ENCODE data around the gene CELF2. TPM values are rescaled to one million over a fixed set of nuclear protein-coding genes. Genes with fewer than 3 reads are reported as not detected.

CELF2 gene
- total and polyA plus RNA-seq, 2 experiments from 2014 or later = 16.6 to 26.9 TPM

DNA sequence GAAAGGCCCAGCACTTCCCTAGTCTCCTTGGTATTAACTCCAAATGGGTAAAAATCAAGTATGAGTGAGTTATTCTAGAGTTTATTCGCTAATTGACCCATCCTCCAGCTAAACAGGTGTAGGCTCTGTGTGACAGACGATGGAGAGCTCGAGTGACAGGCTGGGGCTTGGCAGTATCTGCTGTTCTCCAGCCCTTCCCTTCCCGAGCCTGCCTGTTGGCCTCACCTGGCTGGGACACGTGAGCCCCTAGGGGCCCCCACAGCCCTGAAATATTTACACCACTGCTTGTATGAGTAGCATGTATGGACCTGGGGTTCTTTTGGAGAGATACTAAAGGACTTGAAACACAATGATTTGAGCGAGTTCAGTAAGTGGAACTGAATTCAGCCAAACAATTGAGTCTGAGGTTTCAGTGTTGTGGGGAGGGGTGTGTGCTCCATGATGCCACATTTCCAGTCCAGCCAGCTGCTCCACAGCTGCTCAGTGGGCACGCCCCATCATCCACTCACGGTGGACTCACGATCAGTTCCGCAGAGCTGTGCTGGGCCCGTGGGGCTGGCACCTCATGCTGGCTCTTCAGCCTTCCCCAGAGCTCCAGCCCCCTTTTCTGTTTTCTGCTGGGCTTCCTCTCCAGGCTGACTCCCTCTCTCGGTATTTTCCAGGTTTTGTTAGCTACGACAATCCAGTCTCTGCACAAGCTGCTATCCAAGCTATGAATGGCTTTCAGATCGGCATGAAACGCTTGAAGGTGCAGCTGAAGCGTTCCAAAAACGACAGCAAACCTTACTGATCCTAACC, 310.8 kb downstream of the CELF2 start:
- Histone ChIP-seq H3K36me3 (replicated peaks; ENCODE audit: insufficient read depth, low read depth) (no peaks in the 10 kb centered on the region), H3K27me3 (no peaks in the 10 kb centered on the region), H3K4me1 (ENCODE audit: insufficient read depth) (no peaks in the 10 kb centered on the region), H3K9me2 (replicated peaks; ENCODE audit: insufficient read depth) (no peaks in the 10 kb centered on the region), H4K20me1 (ENCODE audit: insufficient read depth, poor library complexity, severe bottlenecking) (no peaks in the 10 kb centered on the region), H3K9me3 (ENCODE audit: low read depth) (no peaks in the 10 kb centered on the region), H3K27ac (no peak overlapping the region), H3K4me3 (no peak overlapping the region), H2AFZ (no peak overlapping the region), H3K79me2 (no peaks in the 10 kb centered on the region), H3K4me2 (no peak overlapping the region)
- DNase-seq (ENCODE audit: low spot score) = no peak
- WGBS (ENCODE audit: low lambda C conversion rate, missing lambda C conversion rate) = 88% methylated on average over 17 of the region's 17 CpGs
- TF ChIP-seq EZH2 (IDR thresholded peaks at IDR 0.05; ENCODE audit: borderline replicate concordance) (no peak), EZH2phosphoT487 (IDR thresholded peaks at IDR 0.05; ENCODE audit: low read depth, severe bottlenecking, unreplicated experiment) (no peak)
- TF ChIP-seq, protein P1, sequence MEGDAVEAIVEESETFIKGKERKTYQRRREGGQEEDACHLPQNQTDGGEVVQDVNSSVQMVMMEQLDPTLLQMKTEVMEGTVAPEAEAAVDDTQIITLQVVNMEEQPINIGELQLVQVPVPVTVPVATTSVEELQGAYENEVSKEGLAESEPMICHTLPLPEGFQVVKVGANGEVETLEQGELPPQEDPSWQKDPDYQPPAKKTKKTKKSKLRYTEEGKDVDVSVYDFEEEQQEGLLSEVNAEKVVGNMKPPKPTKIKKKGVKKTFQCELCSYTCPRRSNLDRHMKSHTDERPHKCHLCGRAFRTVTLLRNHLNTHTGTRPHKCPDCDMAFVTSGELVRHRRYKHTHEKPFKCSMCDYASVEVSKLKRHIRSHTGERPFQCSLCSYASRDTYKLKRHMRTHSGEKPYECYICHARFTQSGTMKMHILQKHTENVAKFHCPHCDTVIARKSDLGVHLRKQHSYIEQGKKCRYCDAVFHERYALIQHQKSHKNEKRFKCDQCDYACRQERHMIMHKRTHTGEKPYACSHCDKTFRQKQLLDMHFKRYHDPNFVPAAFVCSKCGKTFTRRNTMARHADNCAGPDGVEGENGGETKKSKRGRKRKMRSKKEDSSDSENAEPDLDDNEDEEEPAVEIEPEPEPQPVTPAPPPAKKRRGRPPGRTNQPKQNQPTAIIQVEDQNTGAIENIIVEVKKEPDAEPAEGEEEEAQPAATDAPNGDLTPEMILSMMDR (IDR thresholded peaks at IDR 0.05; ENCODE audit: poor library complexity) = no peak

GRCh38 chr10:11329062-11329673, 311.5 kb downstream of the CELF2 start:
- Histone ChIP-seq H3K9me3 (ENCODE audit: low read depth) (no peaks in the 10 kb centered on the region), H3K9me2 (replicated peaks; ENCODE audit: insufficient read depth) (no peaks in the 10 kb centered on the region), H3K36me3 (replicated peaks; ENCODE audit: insufficient read depth, low read depth) (no peaks in the 10 kb centered on the region), H3K27ac (no peak overlapping the region), H3K27me3 (no peaks in the 10 kb centered on the region), H3K79me2 (no peaks in the 10 kb centered on the region), H2AFZ (no peak overlapping the region), H3K4me1 (ENCODE audit: insufficient read depth) (no peaks in the 10 kb centered on the region), H3K4me2 (no peak overlapping the region), H4K20me1 (ENCODE audit: insufficient read depth, poor library complexity, severe bottlenecking) (no peaks in the 10 kb centered on the region), H3K4me3 (no peak overlapping the region)
- no peak for TF ChIP-seq EZH2 (IDR thresholded peaks at IDR 0.05; ENCODE audit: borderline replicate concordance)
- TF ChIP-seq, protein P1 (IDR thresholded peaks at IDR 0.05; ENCODE audit: poor library complexity) = no peak
- no peak for TF ChIP-seq EZH2phosphoT487 (IDR thresholded peaks at IDR 0.05; ENCODE audit: low read depth, severe bottlenecking, unreplicated experiment)
- WGBS (ENCODE audit: low lambda C conversion rate, missing lambda C conversion rate) = 72% methylated on average over 12 of the region's 12 CpGs
- no peak for DNase-seq (ENCODE audit: low spot score)

DNA sequence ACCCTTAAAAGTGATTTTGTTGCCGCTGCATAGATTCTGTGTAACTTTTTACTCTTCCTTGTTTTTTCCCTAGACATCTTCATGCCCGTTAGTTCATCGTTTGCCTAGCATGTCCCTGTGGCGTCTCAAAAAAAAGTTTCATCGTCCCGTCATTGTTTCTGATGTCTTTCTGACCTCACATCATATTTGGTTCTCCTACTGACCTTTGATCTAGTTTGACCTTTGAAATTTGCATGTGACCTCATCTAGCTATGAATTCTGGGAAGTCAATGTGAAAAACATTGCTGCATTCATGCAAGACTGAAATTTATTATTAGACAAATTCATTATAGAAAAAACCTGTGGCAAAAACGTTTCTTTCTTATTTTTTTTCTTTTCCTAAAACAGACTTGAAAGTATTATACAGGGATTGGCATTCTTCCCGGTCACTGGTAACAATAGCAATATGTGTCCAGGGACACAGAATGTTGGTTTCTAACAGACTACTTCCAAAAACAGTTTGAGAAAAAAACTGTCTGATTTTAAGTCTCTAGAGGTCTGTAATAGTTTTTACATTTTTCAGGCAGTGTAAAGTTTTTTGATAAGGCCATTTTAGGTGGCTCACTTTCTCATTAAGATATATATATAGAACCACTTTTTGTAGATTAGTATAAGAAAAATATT, 312.8 kb downstream of the CELF2 start:
- Histone ChIP-seq H3K9me2 (replicated peaks; ENCODE audit: insufficient read depth) (no peaks in the 10 kb centered on the region), H4K20me1 (ENCODE audit: insufficient read depth, poor library complexity, severe bottlenecking) (no peaks in the 10 kb centered on the region), H3K4me2 (no peak overlapping the region), H3K4me1 (ENCODE audit: insufficient read depth) (no peaks in the 10 kb centered on the region), H3K27me3 (no peaks in the 10 kb centered on the region), H3K36me3 (replicated peaks; ENCODE audit: insufficient read depth, low read depth) (no peaks in the 10 kb centered on the region), H3K27ac (no peak overlapping the region), H2AFZ (no peak overlapping the region), H3K9me3 (ENCODE audit: low read depth) (no peaks in the 10 kb centered on the region), H3K4me3 (no peak overlapping the region), H3K79me2 (no peaks in the 10 kb centered on the region)
- TF ChIP-seq EZH2phosphoT487 (IDR thresholded peaks at IDR 0.05; ENCODE audit: low read depth, severe bottlenecking, unreplicated experiment) = no peak
- no peak for TF ChIP-seq EZH2 (IDR thresholded peaks at IDR 0.05; ENCODE audit: borderline replicate concordance)
- TF ChIP-seq, protein P1 (IDR thresholded peaks at IDR 0.05; ENCODE audit: poor library complexity) = no peak
- no peak for DNase-seq (ENCODE audit: low spot score)
- WGBS (ENCODE audit: low lambda C conversion rate, missing lambda C conversion rate) = 81% methylated on average over 8 of the region's 8 CpGs

Measured in hepatocyte (in vitro differentiated cells).